ENCODE results near the gene ALCAM.

GRCh38 chr3:105402287-105402801 lies 35.6 kb downstream of the ALCAM start:
- TF ChIP-seq POLR2AphosphoS5 (IDR thresholded peaks at IDR 0.05; ENCODE audit: borderline replicate concordance, low read depth, low read length) (no peak), EZH2 (IDR thresholded peaks at IDR 0.05) (no peak), FOXP2 (optimal IDR thresholded peaks at IDR 0.05; ENCODE audit: control extremely low read depth, extremely low read length, insufficient read depth) (no peak)

Data from SK-N-MC (cell line).